HUES64 (cell line): ENCODE results near the gene TRRAP.
"Not testable (repeated sequence)": the region's sequence is repeated elsewhere in the genome, so short reads cannot be mapped to it uniquely, and the experiment has no call there.

Source experiments
- H3K27ac ChIP-seq: 2 replicates; pipeline ENCODE4 v1.7.0; 2013; ENCODE audit warnings: low read depth, low read length, inconsistent platforms
- H3K27me3 ChIP-seq: 2 replicates; pipeline ENCODE4 v1.6.1; 2013; ENCODE audit warnings: mild to moderate bottlenecking, low read length; ENCODE audit not compliant: insufficient read depth
- H3K36me3 ChIP-seq: 2 replicates; pipeline ENCODE4 v1.6.1; 2013; ENCODE audit warnings: mild to moderate bottlenecking, low read length; ENCODE audit not compliant: insufficient read depth
- H3K4me1 ChIP-seq: 2 replicates; pipeline ENCODE4 v1.6.1; 2013; ENCODE audit warnings: mild to moderate bottlenecking, low read length, moderate library complexity; ENCODE audit not compliant: insufficient read depth
- H3K4me3 ChIP-seq: 2 replicates; pipeline ENCODE4 v1.5.1; 2013; ENCODE audit warnings: mild to moderate bottlenecking, low read length, moderate library complexity
- H3K9ac ChIP-seq: 2 replicates; pipeline ENCODE4 v1.6.1; 2013; ENCODE audit warnings: mild to moderate bottlenecking, low read depth, low read length
- H3K9me3 ChIP-seq: 2 replicates; pipeline ENCODE4 v1.6.1; 2013; ENCODE audit warnings: low read depth, low read length; ENCODE audit not compliant: insufficient read depth
- WGBS: fragments of 150-250, 120-280 bp; methylation state at CpG from one replicate; pipeline ENCODE4 v1.1.7; 2013; ENCODE audit warnings: missing lambda C conversion rate; 5-methylcytosine and 5-hydroxymethylcytosine counted together

The TRRAP gene

GRCh38 chr7:99035723-99036545 is 157.6 kb downstream of the TRRAP start:
- Histone ChIP-seq H3K9ac (no peak overlapping the region), H3K27me3 (no peaks in the 10 kb centered on the region), H3K4me3 (no peak overlapping the region), H3K9me3 (no peaks in the 10 kb centered on the region), H3K36me3 (peaks cover 87% of the 10 kb centered on the region), H3K4me1 (no peaks in the 10 kb centered on the region), H3K27ac (no peak overlapping the region)
- 97% methylated on average over 26 of the region's 26 CpGs for WGBS

- no peaks in the 10 kb centered on the region for H3K4me1 ChIP-seq
- H3K27me3 ChIP-seq: no peaks in the 10 kb centered on the region
- no peaks in the 10 kb centered on the region for H3K9me3 ChIP-seq
- 88% methylated on average over 11 of the region's 11 CpGs for WGBS
- H3K27ac ChIP-seq: no peak overlapping the region
- no peak overlapping the region for H3K9ac ChIP-seq
- H3K36me3 ChIP-seq: peaks cover 86% of the 10 kb centered on the region
- no peak overlapping the region for H3K4me3 ChIP-seq
Observed at GRCh38 chr7:99036546-99037111, 158.3 kb downstream of the TRRAP start.

GRCh38 chr7:99037327-99037940 is 159.1 kb downstream of the TRRAP start:
- H3K9me3 ChIP-seq: no peaks in the 10 kb centered on the region
- no peak overlapping the region for H3K9ac ChIP-seq
- no peak overlapping the region for H3K27ac ChIP-seq
- WGBS: 96% methylated on average over 16 of the region's 16 CpGs
- no peak overlapping the region for H3K4me3 ChIP-seq
- peaks cover 88% of the 10 kb centered on the region for H3K36me3 ChIP-seq
- no peaks in the 10 kb centered on the region for H3K27me3 ChIP-seq
- H3K4me1 ChIP-seq: no peaks in the 10 kb centered on the region

GRCh38 chr7:99038086-99038855 is 159.9 kb downstream of the TRRAP start:
- Histone ChIP-seq H3K9me3 (no peaks in the 10 kb centered on the region), H3K9ac (no peak overlapping the region), H3K27ac (no peak overlapping the region), H3K27me3 (no peaks in the 10 kb centered on the region), H3K4me1 (no peaks in the 10 kb centered on the region), H3K4me3 (no peak overlapping the region), H3K36me3 (peaks cover 87% of the 10 kb centered on the region)
- WGBS: 96% methylated on average over 25 of the region's 25 CpGs

GRCh38 chr7:99039384-99039891 is 161.1 kb downstream of the TRRAP start:
- Histone ChIP-seq H3K4me1 (no peaks in the 10 kb centered on the region), H3K9me3 (no peaks in the 10 kb centered on the region), H3K36me3 (peaks cover 88% of the 10 kb centered on the region), H3K9ac (no peak overlapping the region), H3K27ac (no peak overlapping the region), H3K27me3 (no peaks in the 10 kb centered on the region), H3K4me3 (no peak overlapping the region)
- 96% methylated on average over 8 of the region's 8 CpGs for WGBS

- Histone ChIP-seq H3K4me3 (no peak overlapping the region), H3K27ac (peak overlapping the region; percentile 60; the same call in 1 of the 2 replicates), H3K4me1 (no peaks in the 10 kb centered on the region), H3K9me3 (no peaks in the 10 kb centered on the region), H3K36me3 (peaks cover 86% of the 10 kb centered on the region), H3K27me3 (no peaks in the 10 kb centered on the region), H3K9ac (no peak overlapping the region)
- WGBS: 80% methylated on average over 31 of the region's 31 CpGs
Observed at GRCh38 chr7:99040104-99040958, 162.0 kb downstream of the TRRAP start.

- Histone ChIP-seq H3K27ac (no peak overlapping the region), H3K9me3 (no peaks in the 10 kb centered on the region)
Observed at GRCh38 chr7:99041526-99041925, 163.2 kb downstream of the TRRAP start.

GRCh38 chr7:99042957-99043356 is 164.6 kb downstream of the TRRAP start:
- 0 out of 2 replicates have a peak, but pooled peaks cover 2% of the 10 kb centered on the region for H3K4me1 ChIP-seq
- H3K27ac ChIP-seq: no peak overlapping the region
- no peaks in the 10 kb centered on the region for H3K27me3 ChIP-seq
- 96% methylated on average over 5 of the region's 5 CpGs for WGBS
- H3K4me3 ChIP-seq: no peak overlapping the region
- H3K9ac ChIP-seq: no peak overlapping the region
- peaks cover 84% of the 10 kb centered on the region for H3K36me3 ChIP-seq
- no peaks in the 10 kb centered on the region for H3K9me3 ChIP-seq

More at GRCh38 chr7:99041526-99041925, 163.2 kb downstream of the TRRAP start:
- Histone ChIP-seq H3K4me3 (no peak overlapping the region), H3K9ac (no peak overlapping the region), H3K27me3 (no peaks in the 10 kb centered on the region), H3K36me3 (peaks cover 84% of the 10 kb centered on the region), H3K4me1 (no peaks in the 10 kb centered on the region)
- 96% methylated on average over 11 of the region's 11 CpGs for WGBS

- not testable (repeated sequence) for H3K27me3 ChIP-seq, H3K9ac ChIP-seq, H3K9me3 ChIP-seq, H3K27ac ChIP-seq, H3K4me3 ChIP-seq, H3K4me1 ChIP-seq
- H3K36me3 ChIP-seq: peaks cover 87% of the 10 kb centered on the region
- WGBS: 95% methylated on average over 3 of the region's 3 CpGs
Observed at GRCh38 chr7:99044858-99045257, 166.5 kb downstream of the TRRAP start.

- H3K4me3 ChIP-seq, H3K4me1 ChIP-seq, H3K27ac ChIP-seq, H3K9me3 ChIP-seq, H3K9ac ChIP-seq, H3K27me3 ChIP-seq: not testable (repeated sequence)
- H3K36me3 ChIP-seq: peaks cover 88% of the 10 kb centered on the region
- WGBS: 97% methylated on average over 14 of the region's 14 CpGs
Observed at GRCh38 chr7:99046262-99046661, 167.9 kb downstream of the TRRAP start.
